GM21723 (cell line): ENCODE results near the gene CORO2B.

Experiments
- ATAC-seq: cut with Tn5 transposase; IDR thresholded peaks from one replicate; pipeline ENCODE4 v1.9.1; 2021; ENCODE audit warnings: mild to moderate bottlenecking, moderate library complexity; ENCODE audit not compliant: unreplicated experiment

Gene CORO2B

DNA sequence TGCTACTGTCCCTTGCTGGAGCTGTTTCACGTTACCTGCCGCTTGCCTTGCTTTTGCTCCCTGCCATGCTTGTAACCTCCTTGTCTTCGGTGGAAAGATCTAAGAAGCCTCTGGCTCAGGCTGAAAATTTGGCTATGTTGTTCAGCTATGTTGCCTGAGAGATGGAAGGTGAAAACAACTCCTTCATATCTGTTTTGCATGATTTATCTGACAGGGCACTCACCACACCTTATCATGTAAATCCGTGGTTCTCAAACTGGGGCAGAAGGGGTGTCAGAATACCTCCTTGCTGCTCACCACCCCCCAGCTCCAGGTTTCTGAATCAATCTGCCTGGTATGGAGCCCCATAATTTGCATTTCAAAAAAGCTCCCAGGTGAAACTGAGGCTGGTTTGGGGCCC lies 6.5 kb upstream of the CORO2B start:
- ATAC-seq, result no peak

DNA sequence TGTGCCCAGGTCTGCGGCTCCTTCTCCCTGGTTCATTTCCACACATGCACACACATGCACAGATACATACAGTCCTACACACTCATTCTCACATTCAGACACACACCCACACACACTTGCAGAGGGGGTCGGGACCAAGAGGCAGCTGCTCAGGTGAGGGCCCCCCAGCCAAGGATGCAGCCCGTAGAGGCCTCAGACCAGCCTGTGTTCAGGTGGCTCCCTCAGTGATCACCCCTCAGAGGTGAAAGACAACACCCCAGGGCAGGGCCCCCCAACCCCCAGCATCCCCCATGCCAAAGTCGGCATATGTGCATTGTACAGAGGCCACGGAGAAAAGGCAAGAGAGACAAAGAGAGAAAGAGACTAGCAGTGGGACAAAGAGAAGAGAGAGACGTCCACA lies 5.9 kb upstream of the CORO2B start:
- no peak for ATAC-seq

DNA sequence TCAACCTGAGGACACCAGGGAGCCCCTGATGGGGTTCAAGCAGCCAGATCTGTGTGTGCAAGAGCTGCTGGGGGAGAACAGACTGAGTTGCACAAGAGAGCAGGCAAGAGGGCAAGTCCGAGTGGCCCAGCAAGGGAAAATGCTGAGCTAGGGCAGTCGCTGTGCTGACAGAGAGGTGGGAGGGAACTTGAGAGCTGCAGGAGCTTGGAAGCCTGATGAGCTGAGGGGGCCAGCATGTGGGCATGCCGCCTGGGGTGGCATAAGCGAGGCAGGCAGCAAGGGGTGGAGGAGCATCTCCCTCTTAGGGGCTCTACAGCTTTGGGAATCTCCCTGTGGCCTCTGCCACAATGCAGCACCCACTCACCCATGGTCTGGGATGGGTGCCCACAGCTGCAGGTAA lies 4.7 kb upstream of the CORO2B start:
- ATAC-seq, result no peak

DNA sequence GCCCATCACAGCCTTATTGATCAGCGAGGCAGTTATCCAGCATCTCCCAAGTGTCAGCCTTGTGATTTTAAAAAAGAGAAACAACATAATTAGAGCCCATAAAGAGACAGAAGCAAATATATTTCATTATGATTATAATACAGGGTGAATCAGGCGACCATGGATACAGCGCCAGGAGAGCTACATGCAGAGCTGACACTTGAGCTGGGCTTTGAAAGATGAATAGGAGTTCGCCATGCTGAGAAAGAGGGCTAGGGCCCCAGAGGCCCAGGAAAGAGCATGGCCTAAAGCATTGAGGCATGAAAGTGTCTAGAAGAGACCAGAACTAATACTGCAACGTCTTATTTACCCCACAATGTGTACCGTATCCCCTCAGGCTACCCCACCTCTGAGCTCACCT lies 4.2 kb upstream of the CORO2B start:
- no peak for ATAC-seq

DNA sequence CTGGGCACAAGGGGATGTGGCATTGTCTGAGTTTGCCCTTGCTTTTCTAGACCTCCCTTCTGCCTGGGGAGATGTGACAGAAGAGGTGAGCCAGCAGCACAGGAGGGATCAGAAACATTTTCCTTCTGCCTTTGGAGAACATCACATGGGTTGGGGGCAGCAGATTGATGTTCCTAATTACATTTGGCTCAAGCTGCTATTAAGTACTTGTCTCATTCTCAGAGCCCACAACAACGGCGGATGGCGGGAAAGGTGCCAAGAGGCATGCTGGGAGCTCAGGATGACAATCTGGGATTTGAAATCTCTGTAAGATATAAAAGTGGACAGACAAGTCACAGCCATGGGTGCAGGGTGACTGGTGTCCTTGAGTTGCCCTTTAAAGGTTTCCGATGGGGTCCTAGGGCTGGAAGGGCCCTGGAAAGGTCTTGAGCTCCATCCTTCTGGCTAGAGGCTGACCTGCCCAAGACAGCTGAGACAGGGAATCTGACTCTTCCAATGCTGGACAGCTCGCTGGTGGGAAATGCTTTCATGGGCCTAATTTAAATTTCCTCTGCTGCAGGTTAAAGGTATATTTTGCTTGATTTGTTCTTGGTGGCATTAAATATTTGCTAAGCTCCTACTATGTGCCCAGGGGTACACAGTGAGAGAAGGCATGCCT lies 2.4 kb upstream of the CORO2B start:
- no peak for ATAC-seq

DNA sequence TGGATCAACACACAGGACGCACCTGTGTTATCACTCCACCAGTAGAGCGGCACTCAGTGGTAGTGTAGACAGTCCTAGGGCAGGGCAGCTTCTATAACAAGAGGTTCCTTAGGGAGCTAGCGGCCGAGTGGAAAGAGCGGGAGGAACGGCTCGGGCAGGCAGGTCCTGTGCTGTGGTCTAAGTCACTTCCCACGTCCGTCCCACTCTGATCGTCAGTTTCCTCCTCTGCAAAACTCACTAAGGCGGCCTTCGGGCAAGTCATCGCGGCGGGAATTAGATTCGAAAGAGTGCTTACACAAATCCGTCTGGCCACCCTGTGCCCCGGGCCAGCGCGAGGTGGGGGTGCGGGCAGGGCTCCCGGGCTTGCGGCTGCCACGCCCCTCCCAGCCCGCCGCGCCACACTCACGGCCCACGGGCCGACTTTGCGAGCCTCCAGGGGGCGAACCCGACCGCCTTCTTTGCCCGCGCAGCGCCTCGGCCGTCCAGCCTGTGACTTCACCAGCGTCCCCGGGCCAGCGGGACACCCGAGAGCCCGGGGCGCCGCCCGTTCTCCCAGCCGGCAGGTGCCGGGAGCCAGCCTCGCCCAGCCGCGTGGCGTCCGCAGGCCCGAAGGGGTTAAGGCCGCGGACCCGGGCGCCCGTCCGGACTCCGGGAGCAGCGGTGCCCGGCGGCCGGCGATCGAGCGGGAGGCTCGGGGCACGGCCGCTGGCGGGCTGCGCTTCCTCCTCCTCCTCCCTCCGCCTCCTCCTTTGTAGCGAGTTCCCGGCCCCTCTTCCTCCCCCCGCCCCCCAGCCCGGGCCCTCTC lies 416 bp upstream of the CORO2B start:
- ATAC-seq, result no peak

DNA sequence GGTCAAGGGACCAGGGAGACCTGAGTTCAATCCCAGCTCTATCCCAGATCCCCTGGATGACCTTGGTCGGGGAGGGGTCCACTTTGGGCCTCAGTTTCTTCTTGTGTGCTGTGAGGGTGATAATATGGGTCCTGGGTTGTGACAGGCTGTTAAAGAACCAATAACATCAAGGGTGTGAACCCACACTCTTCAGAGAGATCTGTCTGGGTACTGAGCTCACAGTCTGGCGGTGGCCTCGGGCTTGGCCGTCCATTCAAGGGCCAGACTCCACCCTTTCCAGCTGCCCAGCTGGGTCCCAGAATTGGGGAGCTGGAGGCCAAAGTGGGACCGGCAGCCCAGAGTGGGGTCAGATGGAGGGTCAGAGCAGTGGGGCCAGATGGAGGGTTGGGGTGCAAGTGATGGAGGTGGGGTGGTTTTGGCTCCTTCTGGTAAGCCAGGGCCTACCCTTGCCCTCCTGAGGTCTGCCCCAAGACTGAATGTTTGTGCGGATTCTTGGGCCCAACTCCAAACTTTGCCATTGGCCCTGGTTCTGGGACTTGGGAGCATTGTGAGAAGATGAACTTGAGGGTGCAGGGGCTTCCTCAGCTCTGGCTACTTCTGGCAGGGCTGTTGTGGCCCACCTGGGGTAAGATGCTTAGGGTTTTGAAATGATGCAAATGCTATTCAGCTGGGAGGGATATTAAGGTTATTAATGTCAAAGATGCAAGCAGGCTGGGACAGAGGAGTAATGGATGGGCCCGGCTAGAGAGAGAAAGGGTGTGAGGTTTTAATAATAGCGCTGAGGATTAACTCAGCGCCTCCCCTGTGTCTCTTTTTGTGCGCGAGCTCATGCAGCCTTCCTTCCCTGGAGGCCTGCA lies 1.5 kb downstream of the CORO2B start:
- no peak for ATAC-seq

DNA sequence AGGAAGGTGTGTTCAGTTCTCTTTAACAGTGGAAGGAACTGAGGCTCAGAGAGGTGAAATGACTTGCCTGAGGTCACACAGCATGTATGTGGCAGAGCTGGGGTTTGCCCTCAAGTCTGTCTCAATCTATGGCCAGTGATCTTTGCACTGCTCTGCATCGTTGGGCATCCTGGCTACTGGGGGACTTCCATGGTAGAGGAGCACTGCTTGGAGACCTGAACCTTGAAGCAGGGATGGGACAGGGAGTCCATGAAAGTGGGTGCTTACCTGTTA lies 2.0 kb downstream of the CORO2B start:
- ATAC-seq, result no peak

DNA sequence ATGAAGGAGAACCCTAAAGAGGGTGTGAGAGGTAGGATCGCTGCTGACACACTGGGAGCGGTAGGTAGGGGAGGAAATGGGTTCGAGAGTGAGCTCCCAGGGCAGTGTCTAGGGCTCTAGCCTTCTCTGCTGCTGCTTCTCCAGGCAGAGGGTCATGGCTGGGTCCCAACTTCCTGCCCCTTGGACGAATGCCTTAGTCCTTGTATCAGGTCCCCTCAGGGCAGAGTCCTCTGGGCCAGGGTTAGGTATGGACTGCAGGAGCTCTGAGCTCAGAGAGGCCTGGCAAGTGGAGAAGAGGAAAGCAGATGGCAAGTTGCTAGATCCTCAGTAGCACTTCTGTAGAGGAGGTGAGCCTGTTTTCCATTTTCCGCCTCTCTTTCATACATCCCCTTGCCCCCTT lies 2.9 kb downstream of the CORO2B start:
- ATAC-seq, result no peak

DNA sequence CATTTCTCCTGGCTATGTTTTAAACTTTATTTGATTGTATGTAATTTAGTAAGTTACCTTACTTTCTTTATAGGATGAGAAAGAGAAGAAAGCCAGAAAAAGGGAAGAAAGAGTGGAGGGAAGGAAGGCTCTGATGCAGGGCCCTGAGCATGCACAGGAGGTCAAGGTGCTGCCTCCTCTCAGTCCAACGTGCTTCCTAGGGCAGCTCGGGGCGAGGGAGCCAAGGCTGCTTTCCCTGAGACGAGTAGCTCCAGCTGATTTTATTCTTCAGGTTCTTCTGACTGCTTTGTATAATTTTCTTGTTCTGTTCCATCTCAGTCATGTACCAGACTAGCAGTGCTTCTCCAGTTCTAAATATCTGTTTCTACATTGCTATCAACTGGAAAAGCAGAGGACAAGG lies 3.4 kb downstream of the CORO2B start:
- ATAC-seq, result no peak

DNA sequence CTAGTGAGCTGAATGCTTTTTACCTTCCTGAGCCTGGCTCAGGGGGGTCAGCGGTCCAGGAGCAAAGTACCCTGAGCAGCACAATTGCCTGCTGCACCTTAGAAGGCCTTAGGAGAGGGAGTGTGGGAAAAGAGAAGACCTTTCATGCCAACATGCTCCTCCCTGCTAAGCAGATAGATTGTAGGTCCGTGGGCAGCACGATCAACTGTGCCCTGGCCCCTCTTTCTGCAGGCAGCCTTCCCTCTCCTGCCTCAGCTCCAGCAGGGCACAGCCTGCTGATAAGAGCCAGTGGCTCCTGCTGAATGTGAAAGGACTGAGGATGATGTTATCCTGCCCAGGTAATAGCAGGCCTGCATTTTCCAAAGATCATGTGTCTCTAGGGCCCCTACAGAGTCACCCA lies 4.1 kb downstream of the CORO2B start:
- no peak for ATAC-seq

DNA sequence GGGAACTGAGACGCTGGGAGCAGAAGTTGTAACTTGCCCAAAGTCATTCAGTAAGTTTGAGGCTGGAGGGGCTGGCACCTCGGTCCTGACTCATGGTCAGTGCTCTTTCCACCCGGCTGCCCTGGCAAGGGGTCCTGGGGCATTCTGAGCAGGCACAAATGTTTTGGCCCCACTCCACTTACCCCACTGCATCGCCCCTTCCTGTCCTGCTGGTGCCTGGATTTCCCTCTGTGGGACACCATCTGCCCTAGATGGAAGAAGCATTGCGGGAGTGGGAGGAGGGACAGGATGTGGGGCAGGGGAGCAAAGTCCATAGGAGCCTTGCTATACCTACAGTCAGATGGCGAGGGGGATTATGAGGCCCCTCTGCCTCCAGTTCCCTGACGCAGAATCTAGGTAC lies 4.5 kb downstream of the CORO2B start:
- ATAC-seq, result no peak

DNA sequence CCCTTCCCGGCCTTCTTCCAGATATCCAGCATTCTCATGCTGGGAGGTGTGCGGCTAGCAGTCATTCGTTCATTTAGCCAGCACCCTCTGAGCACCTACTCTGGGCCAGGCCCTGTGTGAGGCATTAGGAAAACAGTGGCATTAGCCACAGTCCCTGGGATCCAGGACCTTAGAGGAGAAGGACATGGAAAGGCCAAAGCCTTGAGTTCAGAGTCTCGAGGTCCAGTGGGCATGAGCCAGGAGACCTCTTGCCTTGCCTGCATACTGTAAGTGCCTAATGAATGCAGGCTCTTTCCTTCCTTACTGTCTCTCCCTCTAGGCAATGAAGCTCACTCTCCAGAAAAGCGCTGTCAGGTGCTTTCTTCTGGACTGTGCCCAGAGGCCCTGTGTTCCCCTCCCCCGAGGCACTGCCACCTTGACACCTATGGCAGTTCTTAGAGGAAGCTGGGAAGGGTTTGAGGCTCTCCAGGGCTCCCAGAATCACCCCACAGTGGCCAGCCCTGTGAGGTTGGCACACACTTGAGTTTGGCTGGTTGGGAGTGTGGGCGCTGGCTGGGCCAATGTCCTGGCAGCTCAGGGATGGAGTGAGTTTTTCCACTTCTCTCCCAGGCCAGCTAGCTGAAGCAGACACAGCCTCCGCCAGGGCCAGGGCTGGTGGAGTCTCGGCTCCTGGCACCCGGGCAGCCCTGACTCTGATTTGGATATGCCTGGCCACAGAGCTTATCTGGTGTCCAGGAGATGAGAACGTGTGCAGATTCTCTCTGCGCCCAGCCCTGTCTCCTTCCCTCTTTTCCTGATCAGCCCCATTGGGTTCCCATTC lies 5.4 kb downstream of the CORO2B start:
- ATAC-seq, result no peak

DNA sequence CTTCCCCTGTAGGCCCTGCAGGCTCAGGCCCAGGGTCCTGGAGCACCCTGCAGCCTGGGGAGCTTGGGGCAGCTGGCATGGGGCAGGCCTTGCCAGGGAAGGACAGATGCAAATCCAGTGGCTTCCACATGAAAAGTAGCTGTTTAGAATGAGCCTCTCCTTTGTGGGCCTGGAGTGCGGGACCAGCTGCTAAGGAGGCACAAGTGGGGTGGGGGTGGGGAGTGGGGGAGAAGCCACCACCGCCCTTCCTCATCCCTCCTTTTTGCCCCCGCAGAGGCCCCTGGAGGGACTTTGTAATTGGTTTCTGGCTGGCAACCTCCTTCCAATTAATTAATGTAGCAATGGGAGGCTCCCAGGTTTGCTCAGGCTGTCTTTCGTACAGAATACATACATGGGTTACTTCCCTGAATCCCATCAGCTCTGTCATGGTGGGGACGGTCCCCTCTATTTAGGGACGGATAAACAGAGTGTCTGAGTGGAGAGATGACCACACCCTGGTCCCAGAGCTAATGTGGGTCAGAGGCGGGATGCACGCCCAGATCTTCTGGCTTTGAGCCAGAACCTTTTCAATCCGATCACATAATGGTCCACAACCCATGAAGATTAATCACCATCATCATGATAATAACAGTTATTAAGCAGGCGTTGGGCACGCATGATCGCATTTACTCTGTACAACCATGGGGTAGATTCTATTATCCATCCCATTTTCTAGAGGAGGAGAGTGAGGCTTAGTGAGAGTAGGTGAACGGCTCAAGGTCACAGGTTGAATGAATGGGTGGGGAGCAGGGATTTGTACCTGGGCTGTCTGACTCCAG lies 6.2 kb downstream of the CORO2B start:
- ATAC-seq, result no peak

DNA sequence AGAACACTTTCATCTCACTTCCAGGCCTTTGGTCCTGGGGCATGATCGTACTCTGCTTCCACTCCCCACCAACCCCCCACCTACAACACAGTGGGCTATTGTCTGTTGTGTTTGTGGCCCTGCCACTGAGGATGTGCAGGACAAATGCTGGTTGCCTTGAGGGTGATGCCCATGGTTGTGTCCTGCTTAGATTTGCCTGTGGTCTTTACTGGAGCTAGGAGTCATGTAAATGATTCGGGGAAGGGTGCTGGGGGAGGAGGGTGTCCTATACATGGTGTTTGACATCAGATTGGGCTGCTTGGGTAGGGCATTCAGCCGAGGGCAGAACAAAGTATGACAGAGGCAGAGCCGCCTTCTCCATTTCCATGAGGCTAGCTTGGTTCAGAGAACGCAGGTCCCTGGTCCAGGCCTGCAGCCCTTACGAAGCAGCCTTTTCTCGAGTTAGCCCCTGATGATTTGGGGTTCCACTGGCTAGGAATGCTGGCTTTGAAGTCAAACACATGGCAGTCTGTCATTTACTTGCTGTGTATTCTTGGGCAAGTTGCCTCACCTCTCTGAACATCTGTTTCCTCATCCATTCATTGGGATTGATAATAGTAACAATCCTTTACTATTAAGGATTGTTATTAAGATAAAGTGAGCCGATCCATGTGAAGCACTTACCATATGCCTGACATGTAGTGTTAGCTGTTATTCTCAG lies 6.9 kb downstream of the CORO2B start:
- no peak for ATAC-seq

DNA sequence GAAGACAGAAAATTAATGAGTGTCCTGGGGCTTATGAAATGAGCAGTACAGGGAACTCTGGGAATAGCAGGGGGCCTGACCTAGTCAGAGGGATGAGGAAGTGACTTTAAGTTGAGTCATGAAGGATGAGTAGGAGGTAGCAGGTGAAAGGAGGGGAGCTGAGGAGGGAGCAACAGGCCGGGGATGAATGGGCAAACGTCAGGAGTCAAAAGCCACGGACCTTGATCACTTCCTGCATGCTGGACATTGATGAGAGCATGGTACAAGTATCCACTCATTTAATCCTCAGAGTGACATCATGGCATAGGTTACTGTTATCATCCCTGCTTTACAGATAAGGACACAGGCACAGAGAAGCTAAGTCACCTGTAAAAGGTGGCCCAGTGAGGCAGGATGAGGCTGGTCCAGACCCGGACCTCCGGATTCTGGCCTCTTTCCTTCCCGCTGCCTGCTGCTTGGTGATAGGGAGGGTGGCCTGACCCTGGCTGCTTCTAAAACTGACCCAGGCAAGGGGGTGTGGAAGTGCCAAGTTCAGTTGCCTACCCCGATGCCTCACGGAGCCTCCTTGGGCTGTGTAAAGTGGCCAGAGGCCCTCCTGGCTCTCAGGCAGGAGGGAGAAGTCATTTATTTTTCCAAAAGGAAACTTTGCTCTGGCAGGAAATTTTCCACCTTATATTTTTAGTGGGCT lies 7.6 kb downstream of the CORO2B start:
- no peak for ATAC-seq

DNA sequence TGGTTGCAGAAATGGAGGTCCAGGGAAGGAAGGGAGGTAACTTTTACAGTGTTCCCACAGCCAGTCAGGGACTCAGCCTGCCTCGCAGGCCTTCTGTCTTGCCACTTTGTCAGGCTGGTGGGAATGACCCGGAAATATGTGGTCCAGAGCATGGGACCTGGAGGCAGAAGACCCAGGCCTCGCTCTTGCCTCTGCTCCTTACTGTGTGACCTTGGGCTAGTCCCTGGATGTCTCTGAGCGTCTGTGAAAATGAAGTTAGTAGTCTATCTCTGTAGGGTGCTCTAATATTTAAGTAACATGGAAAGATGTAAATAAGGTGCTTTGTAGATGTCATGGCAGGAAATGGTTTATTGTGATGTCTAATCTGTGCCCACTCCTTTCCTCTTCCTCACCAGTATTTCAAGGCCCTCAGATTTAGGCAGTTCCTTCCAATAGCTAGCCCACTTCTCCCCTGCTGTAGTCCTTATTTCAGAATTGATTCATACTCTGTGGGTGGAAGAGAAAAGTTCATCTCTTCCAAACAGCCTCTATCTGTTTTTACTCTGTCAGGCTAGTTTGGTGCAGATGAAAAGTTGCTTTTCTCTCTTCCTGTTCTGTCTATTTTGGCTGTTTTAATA lies 9.1 kb downstream of the CORO2B start:
- no peak for ATAC-seq

DNA sequence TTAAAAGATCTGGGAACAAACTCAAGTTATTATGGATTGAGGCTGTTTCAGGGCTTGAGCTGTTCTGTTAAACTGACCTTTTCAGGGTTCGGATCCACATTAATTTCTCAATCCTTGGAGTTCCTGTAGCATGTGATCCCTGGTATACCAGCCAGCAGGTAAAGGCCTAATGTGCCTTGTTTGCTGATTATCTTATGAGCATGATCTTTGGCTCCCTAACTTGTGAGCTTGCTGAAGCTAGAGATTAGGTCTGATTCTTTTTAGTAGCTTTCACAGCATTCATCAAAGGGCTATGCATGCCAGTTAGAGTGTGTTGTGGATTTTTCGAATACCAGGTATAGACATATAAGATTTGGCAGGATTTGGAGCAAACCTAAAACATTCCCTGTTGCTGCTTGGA lies 10.3 kb downstream of the CORO2B start:
- no peak for ATAC-seq
